H9 (cell line): ENCODE measurements around the gene THOC2. TPM values are rescaled to one million over a fixed set of nuclear protein-coding genes. Genes with fewer than 3 reads are reported as not detected.

Source experiments
- DNase-seq: peaks from one replicate; pipeline ENCODE4 v3.0.0-alpha.2; 2017
- H2AFZ ChIP-seq: one replicate; pipeline ENCODE4 v1.6.1; 2013; ENCODE audit warnings: mild to moderate bottlenecking, low read length, control low read depth, moderate library complexity
- H2AK5ac ChIP-seq: 2 replicates; pipeline ENCODE4 v1.6.1; 2013; ENCODE audit warnings: low read length, control low read depth, mixed read lengths; ENCODE audit not compliant: insufficient read length
- H2BK120ac ChIP-seq: one replicate; pipeline ENCODE4 v1.6.1; 2013; ENCODE audit warnings: low read depth, mild to moderate bottlenecking, low read length, control low read depth, inconsistent platforms; ENCODE audit not compliant: poor library complexity, severe bottlenecking
- H2BK12ac ChIP-seq: 2 replicates; pipeline ENCODE4 v1.6.1; 2013; ENCODE audit warnings: low read length, control low read depth, mixed read lengths, low read depth; ENCODE audit not compliant: insufficient read length
- H2BK15ac ChIP-seq: 2 replicates; pipeline ENCODE4 v1.6.1; 2013; ENCODE audit warnings: low read depth, low read length, control low read depth
- H2BK20ac ChIP-seq: one replicate; pipeline ENCODE4 v1.6.1; 2013; ENCODE audit warnings: low read depth, mild to moderate bottlenecking, low read length, control low read depth, inconsistent platforms; ENCODE audit not compliant: poor library complexity, severe bottlenecking
- H2BK5ac ChIP-seq: 2 replicates; pipeline ENCODE4 v1.6.1; 2013; ENCODE audit warnings: low read length, control low read depth, mixed read lengths; ENCODE audit not compliant: insufficient read length
- H3K14ac ChIP-seq: 2 replicates; pipeline ENCODE4 v1.6.1; 2013; ENCODE audit warnings: low read length, control low read depth; ENCODE audit not compliant: insufficient read depth
- H3K18ac ChIP-seq: 2 replicates; pipeline ENCODE4 v1.6.1; 2013; ENCODE audit warnings: low read depth, mild to moderate bottlenecking, mixed read lengths, low read length, control low read depth; ENCODE audit not compliant: insufficient read length
- H3K23ac ChIP-seq: 2 replicates; pipeline ENCODE4 v1.6.1; 2013; ENCODE audit warnings: low read length, control low read depth, mixed read lengths, low read depth; ENCODE audit not compliant: insufficient read length
- H3K23me2 ChIP-seq: 2 replicates; pipeline ENCODE4 v1.6.1; 2013; ENCODE audit warnings: low read depth, mild to moderate bottlenecking, mixed read lengths, low read length, control low read depth; ENCODE audit not compliant: insufficient read length, poor library complexity, severe bottlenecking
- H3K27ac ChIP-seq: 2 replicates; pipeline ENCODE4 v1.5.1; 2013; ENCODE audit warnings: low read length, control low read depth, mixed read lengths, low read depth; ENCODE audit not compliant: insufficient read length
- H3K27me3 ChIP-seq: 2 replicates; pipeline ENCODE4 v1.6.1; 2013; ENCODE audit warnings: low read length, control low read depth, inconsistent platforms; ENCODE audit not compliant: insufficient read depth
- H3K4ac ChIP-seq: 2 replicates; pipeline ENCODE4 v1.6.1; 2013; ENCODE audit warnings: low read depth, mild to moderate bottlenecking, control low read depth, inconsistent platforms, low read length, moderate library complexity
- H3K4me1 ChIP-seq: 2 replicates; pipeline ENCODE4 v1.6.1; 2013; ENCODE audit warnings: low read length, control low read depth, inconsistent platforms; ENCODE audit not compliant: insufficient read depth
- H3K4me2 ChIP-seq: 2 replicates; pipeline ENCODE4 v1.6.1; 2013; ENCODE audit warnings: low read length, control low read depth, mixed read lengths; ENCODE audit not compliant: insufficient read length, insufficient read depth
- H3K56ac ChIP-seq: 2 replicates; pipeline ENCODE4 v1.6.1; 2013; ENCODE audit warnings: low read depth, mild to moderate bottlenecking, mixed read lengths, low read length, control low read depth; ENCODE audit not compliant: insufficient read length
- H3K79me1 ChIP-seq: 2 replicates; pipeline ENCODE4 v1.6.1; 2013; ENCODE audit warnings: low read depth, mild to moderate bottlenecking, moderate library complexity, low read length, control low read depth, inconsistent platforms; ENCODE audit not compliant: insufficient read depth, poor library complexity, severe bottlenecking
- H3K79me2 ChIP-seq: 2 replicates; pipeline ENCODE4 v1.6.1; 2013; ENCODE audit warnings: low read length, control low read depth, inconsistent platforms; ENCODE audit not compliant: insufficient read depth
- H3K9ac ChIP-seq: 2 replicates; pipeline ENCODE4 v1.6.1; 2013; ENCODE audit warnings: low read length, control low read depth, mixed read lengths; ENCODE audit not compliant: insufficient read length; ENCODE audit errors: extremely low read depth
- H3K9me3 ChIP-seq: one replicate; pipeline ENCODE4 v1.6.1; 2013; ENCODE audit warnings: low read depth, low read length, inconsistent platforms; ENCODE audit not compliant: control insufficient read depth
- H3T11ph ChIP-seq: one replicate; pipeline ENCODE4 v1.6.1; 2013; ENCODE audit warnings: mild to moderate bottlenecking, low read length, control low read depth, inconsistent platforms
- H4K20me1 ChIP-seq: one replicate; pipeline ENCODE4 v1.6.1; 2013; ENCODE audit not compliant: control insufficient read depth, insufficient read length, insufficient read depth
- H4K5ac ChIP-seq: 2 replicates; pipeline ENCODE4 v1.6.1; 2013; ENCODE audit warnings: low read depth, mild to moderate bottlenecking, mixed read lengths, low read length, control low read depth; ENCODE audit not compliant: insufficient read length
- H4K8ac ChIP-seq: replicated peaks from 2 replicates; pipeline ENCODE4 v1.6.1; 2013; ENCODE audit warnings: low read length, control low read depth, mixed read lengths, low read depth; ENCODE audit not compliant: insufficient read length
- H4K91ac ChIP-seq: 2 replicates; pipeline ENCODE4 v1.6.1; 2013; ENCODE audit warnings: low read depth, mild to moderate bottlenecking, moderate library complexity, mixed read lengths, low read length, control low read depth; ENCODE audit not compliant: insufficient read length
- H3K27ac Mint-ChIP-seq, 3 experiments: 2 replicates in 2 of 3; 3 replicates in 1 of 3; pipeline ENCODE4 v1.8.0; 2020 to 2021; ENCODE audit warnings: mixed read lengths in 3 of 3, mild to moderate bottlenecking in 1 of 3, moderate library complexity in 1 of 3
- H3K27me3 Mint-ChIP-seq: 2 replicates; pipeline ENCODE4 v1.8.0; 2021; ENCODE audit warnings: low read depth, mild to moderate bottlenecking, moderate library complexity, mixed read lengths
- H3K36me3 Mint-ChIP-seq, 3 experiments: 2 replicates in 2 of 3; 3 replicates in 1 of 3; pipeline ENCODE4 v1.8.0; 2020 to 2021; ENCODE audit warnings: low read depth in 3 of 3, mixed read lengths in 3 of 3; ENCODE audit not compliant: insufficient read depth in 1 of 3
- H3K4me1 Mint-ChIP-seq, 2 experiments: 2 replicates each; pipeline ENCODE4 v1.8.0; 2020; ENCODE audit warnings: mixed read lengths in 2 of 2
- H3K4me3 Mint-ChIP-seq, 2 experiments: 2 replicates in 1 of 2; 3 replicates in 1 of 2; pipeline ENCODE4 v1.8.0; 2020 to 2021; ENCODE audit warnings: mild to moderate bottlenecking in 2 of 2, mixed read lengths in 2 of 2, moderate library complexity in 1 of 2
- H3K9me3 Mint-ChIP-seq, 2 experiments: 2 replicates in 1 of 2; 3 replicates in 1 of 2; pipeline ENCODE4 v1.8.0; 2020; ENCODE audit warnings: mild to moderate bottlenecking in 2 of 2, mixed read lengths in 2 of 2, moderate library complexity in 1 of 2
- whole genome bisulfite sequencing: extraction: QIAGEN DNeasy Blood & Tissue Kit; methylation state at CpG from one replicate; pipeline ENCODE4 v1.1.7; 2013; ENCODE audit warnings: missing lambda C conversion rate, low lambda C conversion rate, mixed read lengths; ENCODE audit not compliant: insufficient read length; ENCODE audit errors: extremely low coverage; 5-methylcytosine and 5-hydroxymethylcytosine counted together
- total RNA-seq: library from RNA; stranded (reverse); gene quantifications from 2 replicates; pipeline ENCODE4 v1.2.1, GENCODE V29; 2021
- TF ChIP-seq, protein P1 (sequence below): fragments of 200-600 bp; sonication (generic); conservative IDR thresholded peaks from 3 replicates; pipeline ENCODE4 v1.8.0; 2021; ENCODE audit warnings: antibody characterized with exemption, mild to moderate bottlenecking

Gene THOC2
- total RNA-seq, 1 experiment from 2014 or later = 72.1 TPM

DNA sequence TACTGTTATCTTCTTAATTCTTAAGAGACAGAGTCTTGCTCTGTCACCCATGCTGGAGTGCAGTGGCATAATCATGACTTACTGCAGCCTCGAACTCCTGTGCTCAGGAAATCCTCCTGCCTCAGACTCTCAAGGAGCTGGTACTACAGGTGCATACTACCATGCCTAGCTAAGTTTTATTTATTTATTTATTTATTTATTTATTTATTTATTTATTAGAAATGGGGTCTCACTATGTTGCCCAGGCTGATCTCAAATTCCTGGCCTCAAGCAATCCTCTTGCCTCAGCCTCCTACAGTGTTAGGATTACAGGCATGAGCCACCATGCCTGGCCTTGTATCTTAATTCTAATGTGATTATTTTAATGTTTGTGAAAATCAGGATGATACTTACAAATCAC is 125.6 kb downstream of the THOC2 start:
- no peaks in the 10 kb centered on the region for H3K27me3 ChIP-seq
- peaks cover 10% of the 10 kb centered on the region for H3K9me3 ChIP-seq
- DNase-seq = no peak
- no peaks in the 10 kb centered on the region for H3K79me1 ChIP-seq
- no peak overlapping the region for H2BK12ac ChIP-seq
- H2BK20ac ChIP-seq = no peak overlapping the region
- Mint-ChIP-seq H3K4me3 (no peak overlapping the region), H3K9me3 (peaks cover 3 to 52% of the 10 kb centered on the region in 2 experiments; a peak in 4 of 5 replicates), H3K27me3 (no peaks in the 10 kb centered on the region), H3K4me1 (peaks cover 4 to 5% of the 10 kb centered on the region in 2 experiments; a peak in 3 of 4 replicates), H3K36me3 (peaks cover 6 to 62% (median 38%) of the 10 kb centered on the region in 3 experiments; a peak in 5 of 7 replicates), H3K27ac (no peak overlapping the region)
- no peak overlapping the region for H2BK5ac ChIP-seq
- H2BK15ac ChIP-seq = no peak overlapping the region
- H2AFZ ChIP-seq = no peak overlapping the region
- H3K4ac ChIP-seq = no peak overlapping the region
- no peaks in the 10 kb centered on the region for H3K4me1 ChIP-seq
- H3K79me2 ChIP-seq = no peaks in the 10 kb centered on the region
- H4K91ac ChIP-seq = no peak overlapping the region
- H4K5ac ChIP-seq = no peak overlapping the region
- no peak overlapping the region for H3K9ac ChIP-seq
- no peaks in the 10 kb centered on the region for H3K23me2 ChIP-seq
- no peak overlapping the region for H3K23ac ChIP-seq
- no peak overlapping the region for H3T11ph ChIP-seq
- H4K8ac ChIP-seq = no peak overlapping the region
- no peak overlapping the region for H3K56ac ChIP-seq
- WGBS = no CpG with 5 or more reads among the region's 1 CpG
- H2AK5ac ChIP-seq = no peak overlapping the region
- H3K4me2 ChIP-seq = no peak overlapping the region
- no peak overlapping the region for H3K18ac ChIP-seq
- TF ChIP-seq, protein P1, sequence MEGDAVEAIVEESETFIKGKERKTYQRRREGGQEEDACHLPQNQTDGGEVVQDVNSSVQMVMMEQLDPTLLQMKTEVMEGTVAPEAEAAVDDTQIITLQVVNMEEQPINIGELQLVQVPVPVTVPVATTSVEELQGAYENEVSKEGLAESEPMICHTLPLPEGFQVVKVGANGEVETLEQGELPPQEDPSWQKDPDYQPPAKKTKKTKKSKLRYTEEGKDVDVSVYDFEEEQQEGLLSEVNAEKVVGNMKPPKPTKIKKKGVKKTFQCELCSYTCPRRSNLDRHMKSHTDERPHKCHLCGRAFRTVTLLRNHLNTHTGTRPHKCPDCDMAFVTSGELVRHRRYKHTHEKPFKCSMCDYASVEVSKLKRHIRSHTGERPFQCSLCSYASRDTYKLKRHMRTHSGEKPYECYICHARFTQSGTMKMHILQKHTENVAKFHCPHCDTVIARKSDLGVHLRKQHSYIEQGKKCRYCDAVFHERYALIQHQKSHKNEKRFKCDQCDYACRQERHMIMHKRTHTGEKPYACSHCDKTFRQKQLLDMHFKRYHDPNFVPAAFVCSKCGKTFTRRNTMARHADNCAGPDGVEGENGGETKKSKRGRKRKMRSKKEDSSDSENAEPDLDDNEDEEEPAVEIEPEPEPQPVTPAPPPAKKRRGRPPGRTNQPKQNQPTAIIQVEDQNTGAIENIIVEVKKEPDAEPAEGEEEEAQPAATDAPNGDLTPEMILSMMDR = no peak
- H2BK120ac ChIP-seq = no peak overlapping the region
- no peak overlapping the region for H3K14ac ChIP-seq
- no peak overlapping the region for H3K27ac ChIP-seq
- no peaks in the 10 kb centered on the region for H4K20me1 ChIP-seq
